H1 (cell line): ENCODE measurements around the gene SYTL5. TPM values are rescaled to one million over a fixed set of nuclear protein-coding genes. Genes with fewer than 3 reads are reported as not detected.

Experiments used
- CTCF ChIA-PET: fragments of 300-600 bp; sonication (Branson Sonifier 250); formaldehyde crosslinking; loops from one replicate; lab custom pipeline; 2021; ENCODE audit not compliant: partially characterized antibody; lab: Charles Lee
- POLR2A ChIA-PET: fragments of 300-600 bp; sonication (Branson Sonifier 250); formaldehyde crosslinking; loops from one replicate; lab custom pipeline; 2021; ENCODE audit warnings: inconsistent platforms; ENCODE audit not compliant: partially characterized antibody; lab: Charles Lee
- DNase-seq, 2 experiments: peaks; one replicate each; pipeline versions ENCODE4 v3.0.0 to v3.0.0-alpha.2; 2010 to 2022; ENCODE audit warnings: low spot score in 2 of 2, low read depth in 1 of 2, mixed read lengths in 1 of 2
- FAIRE-seq: peaks from 2 replicates; lab custom pipeline; 2011; peaks lifted over from hg19 to GRCh38; lab: Jason Lieb, UNC
- H2AFZ ChIP-seq: 2 replicates; pipeline ENCODE4 v1.8.1; 2012; ENCODE audit warnings: low read length, inconsistent platforms
- H2AK5ac ChIP-seq: 2 replicates; pipeline ENCODE4 v1.6.1; 2013; ENCODE audit warnings: low read depth, low read length
- H2BK120ac ChIP-seq: replicated peaks from 2 replicates; pipeline ENCODE3; 2013; ENCODE audit warnings: low read depth, low read length, inconsistent platforms
- H2BK12ac ChIP-seq: 2 replicates; pipeline ENCODE4 v1.6.1; 2013; ENCODE audit warnings: low read depth, low read length
- H2BK15ac ChIP-seq: 2 replicates; pipeline ENCODE4 v1.6.1; 2013; ENCODE audit warnings: low read length
- H2BK20ac ChIP-seq: 2 replicates; pipeline ENCODE4 v1.6.1; 2013; ENCODE audit warnings: low read length
- H2BK5ac ChIP-seq: 2 replicates; pipeline ENCODE4 v1.6.1; 2013; ENCODE audit warnings: low read depth, low read length
- H3K14ac ChIP-seq: 2 replicates; pipeline ENCODE4 v1.6.1; 2013; ENCODE audit warnings: inconsistent platforms; ENCODE audit not compliant: insufficient read length
- H3K18ac ChIP-seq: 2 replicates; pipeline ENCODE4 v1.6.1; 2013; ENCODE audit warnings: low read length; ENCODE audit errors: extremely low read depth
- H3K23ac ChIP-seq: 2 replicates; pipeline ENCODE4 v1.6.1; 2013; ENCODE audit warnings: inconsistent platforms; ENCODE audit not compliant: insufficient read length
- H3K23me2 ChIP-seq: 2 replicates; pipeline ENCODE4 v1.6.1; 2013; ENCODE audit warnings: low read depth, low read length
- H3K27ac ChIP-seq: 2 replicates; pipeline ENCODE4 v1.6.1; 2011; ENCODE audit warnings: low read depth, low read length, inconsistent platforms
- H3K27me3 ChIP-seq, 4 experiments: replicated peaks in 1 of 4; 1 replicate in 1 of 4; 2 replicates in 3 of 4; pipeline versions ENCODE4 v1.6.1 to v1.8.1; 2011 to 2013; ENCODE audit warnings: low read length in 3 of 4, mild to moderate bottlenecking in 3 of 4, inconsistent platforms in 2 of 4, mixed read lengths in 2 of 4, moderate library complexity in 1 of 4; ENCODE audit not compliant: control insufficient read depth in 3 of 4, insufficient read depth in 3 of 4; ENCODE audit errors: extremely low read depth in 1 of 4
- H3K36me3 ChIP-seq, 4 experiments: 2 replicates each; pipeline versions ENCODE4 v1.6.1 to v1.8.1; 2011 to 2013; ENCODE audit warnings: mild to moderate bottlenecking in 4 of 4, low read length in 3 of 4, moderate library complexity in 2 of 4, control low read depth in 1 of 4, inconsistent platforms in 1 of 4; ENCODE audit not compliant: insufficient read depth in 4 of 4, control insufficient read depth in 2 of 4
- H3K4ac ChIP-seq: replicated peaks from 2 replicates; pipeline ENCODE3; 2013; ENCODE audit warnings: low read length, low read depth, mixed read lengths, inconsistent platforms; ENCODE audit not compliant: insufficient read length
- H3K4me1 ChIP-seq, 4 experiments: replicated peaks in 1 of 4; 1 replicate in 1 of 4; 2 replicates in 3 of 4; pipeline versions ENCODE4 v1.6.1 to v1.8.1; 2011 to 2013; ENCODE audit warnings: low read length in 3 of 4, inconsistent platforms in 2 of 4, mixed read lengths in 1 of 4; ENCODE audit not compliant: insufficient read depth in 4 of 4, control insufficient read depth in 3 of 4
- H3K4me2 ChIP-seq, 2 experiments: 2 replicates each; pipeline versions ENCODE4 v1.6.1 to v1.8.1; 2011 to 2013; ENCODE audit warnings: low read depth in 2 of 2, low read length in 2 of 2, control low read depth in 1 of 2, inconsistent platforms in 1 of 2, mild to moderate bottlenecking in 1 of 2; ENCODE audit not compliant: insufficient read depth in 1 of 2
- H3K4me3 ChIP-seq, 4 experiments: fragments of 200-600, 300-600 bp in 1 of 4; sonication (generic), shearing (Covaris generic), sonication (Bioruptor Twin) in 1 of 4; 2 replicates each; pipeline versions ENCODE4 v1.5.1 to v1.8.1; 2011 to 2016; ENCODE audit warnings: low read length in 4 of 4, low read depth in 3 of 4, control low read depth in 2 of 4, inconsistent platforms in 2 of 4, mild to moderate bottlenecking in 2 of 4, mixed read lengths in 1 of 4, moderate library complexity in 1 of 4; ENCODE audit not compliant: insufficient read depth in 2 of 4; ENCODE audit errors: extremely low read depth in 1 of 4
- H3K56ac ChIP-seq: replicated peaks from 2 replicates; pipeline ENCODE3; 2013; ENCODE audit warnings: low read depth, mild to moderate bottlenecking, mixed read lengths, low read length, inconsistent platforms; ENCODE audit not compliant: insufficient read length
- H3K79me1 ChIP-seq: 2 replicates; pipeline ENCODE4 v1.6.1; 2013; ENCODE audit warnings: low read depth, low read length, control low read depth
- H3K79me2 ChIP-seq, 2 experiments: 2 replicates each; pipeline versions ENCODE4 v1.6.1 to v1.8.1; 2012 to 2013; ENCODE audit warnings: low read length in 2 of 2, mild to moderate bottlenecking in 2 of 2, inconsistent platforms in 1 of 2; ENCODE audit not compliant: insufficient read depth in 2 of 2, control insufficient read depth in 1 of 2
- H3K9ac ChIP-seq, 4 experiments: replicated peaks in 1 of 4; 1 replicate in 1 of 4; 2 replicates in 3 of 4; pipeline versions ENCODE4 v1.6.1 to v1.8.1; 2011 to 2013; ENCODE audit warnings: low read depth in 3 of 4, low read length in 3 of 4, control low read depth in 2 of 4, mild to moderate bottlenecking in 2 of 4, moderate library complexity in 2 of 4, inconsistent platforms in 1 of 4; ENCODE audit errors: extremely low read depth in 1 of 4
- H3K9me3 ChIP-seq, 2 experiments: 2 replicates each; pipeline versions ENCODE4 v1.6.1 to v1.8.1; 2012 to 2013; ENCODE audit warnings: mild to moderate bottlenecking in 2 of 2, moderate library complexity in 2 of 2, control low read depth in 1 of 2, inconsistent platforms in 1 of 2, low read depth in 1 of 2, low read length in 1 of 2, mixed read lengths in 1 of 2; ENCODE audit not compliant: insufficient read depth in 2 of 2
- H4K20me1 ChIP-seq, 2 experiments: replicated peaks in 1 of 2; 2 replicates each; pipeline versions ENCODE3 to v1.8.1; 2011 to 2013; ENCODE audit warnings: inconsistent platforms in 2 of 2, low read length in 2 of 2, mild to moderate bottlenecking in 1 of 2; ENCODE audit not compliant: insufficient read depth in 2 of 2, control insufficient read depth in 1 of 2
- H4K5ac ChIP-seq: 2 replicates; pipeline ENCODE4 v1.6.1; 2013; ENCODE audit warnings: low read length, low read depth, mixed read lengths, inconsistent platforms; ENCODE audit not compliant: insufficient read length
- H4K8ac ChIP-seq: 2 replicates; pipeline ENCODE4 v1.8.0; 2013; ENCODE audit warnings: mild to moderate bottlenecking, moderate library complexity, low read length, inconsistent platforms; ENCODE audit not compliant: insufficient read depth; ENCODE audit errors: extremely low read depth
- H4K91ac ChIP-seq: replicated peaks from 2 replicates; pipeline ENCODE3; 2013; ENCODE audit warnings: low read length, mixed read lengths, inconsistent platforms; ENCODE audit not compliant: insufficient read length
- CEBPB ChIP-seq: IDR thresholded peaks from 2 replicates; pipeline ENCODE4 v1.6.1; 2012; ENCODE audit warnings: low read depth, low read length
- RAD21 ChIP-seq, 2 experiments: IDR thresholded peaks in 1 of 2; conservative IDR thresholded peaks in 1 of 2; 2 replicates each; pipeline ENCODE4 v1.6.1; 2011; ENCODE audit warnings: low read depth in 2 of 2, low read length in 2 of 2, improper control_type of control experiment in 1 of 2, inconsistent platforms in 1 of 2, mild to moderate bottlenecking in 1 of 2, moderate library complexity in 1 of 2
- TBP ChIP-seq: IDR thresholded peaks from 2 replicates; pipeline ENCODE4 v1.6.1; 2011; ENCODE audit warnings: low read depth, low read length, improper control_type of control experiment
- TEAD4 ChIP-seq: IDR thresholded peaks from 2 replicates; pipeline ENCODE4 v1.6.1; 2012; ENCODE audit warnings: low read depth, low read length, inconsistent platforms, mixed read lengths
- WGBS, 2 experiments: shearing (Covaris generic) in 1 of 2; methylation state at CpG; one replicate each; pipeline versions ENCODE4 v1.1.6 to v1.1.7; 2013 to 2015; ENCODE audit warnings: low lambda C conversion rate in 2 of 2, mixed read lengths in 2 of 2, inconsistent platforms in 1 of 2, low coverage in 1 of 2, missing lambda C conversion rate in 1 of 2; ENCODE audit not compliant: insufficient replicate concordance in 2 of 2, insufficient coverage in 1 of 2, insufficient read length in 1 of 2; ENCODE audit errors: extremely low coverage in 1 of 2, missing lambda C conversion rate in 1 of 2; 5-methylcytosine and 5-hydroxymethylcytosine counted together
- polyA plus RNA-seq, 7 experiments: library from polyadenylated mRNA; depleted of rRNA in 3 of 7; stranded (reverse) in 5 of 7; unstranded in 2 of 7; fragments of >200 nt in 5 of 7; fragments of 200-250 nt in 2 of 7; gene quantifications; 1 replicate in 5 of 7; 2 replicates in 1 of 7; 4 replicates in 1 of 7; pipeline versions ENCODE4 v1.2.1 to v1.2.3, GENCODE V29; 2011 to 2013; ENCODE audit warnings: missing spikeins in 2 of 7, mixed read lengths in 2 of 7
- total RNA-seq: library from RNA; stranded (reverse); fragmentation: NEBNext Ultra II Directional; extraction: Animal tissue kit (Norgen Biotek cat#: 25700); gene quantifications from 2 replicates; pipeline ENCODE4 v1.2.1, GENCODE V29; 2021
- TF ChIP-seq, protein P1 (sequence below), 3 experiments: IDR thresholded peaks; 1 replicate in 2 of 3; 2 replicates in 1 of 3; pipeline versions ENCODE4 v1.5.1 to v1.6.1; 2011; ENCODE audit warnings: low read length in 3 of 3, mild to moderate bottlenecking in 3 of 3, inconsistent platforms in 2 of 3, low read depth in 1 of 3, moderate library complexity in 1 of 3; ENCODE audit not compliant: insufficient read depth in 1 of 3; ENCODE audit errors: control extremely low read depth in 1 of 3

Gene SYTL5
- total and polyA plus RNA-seq, 2 of the 8 experiments (the other 6 are each of a cell fraction or from before 2014, with no cell fraction given), result 0.15 to 0.52 TPM

DNA sequence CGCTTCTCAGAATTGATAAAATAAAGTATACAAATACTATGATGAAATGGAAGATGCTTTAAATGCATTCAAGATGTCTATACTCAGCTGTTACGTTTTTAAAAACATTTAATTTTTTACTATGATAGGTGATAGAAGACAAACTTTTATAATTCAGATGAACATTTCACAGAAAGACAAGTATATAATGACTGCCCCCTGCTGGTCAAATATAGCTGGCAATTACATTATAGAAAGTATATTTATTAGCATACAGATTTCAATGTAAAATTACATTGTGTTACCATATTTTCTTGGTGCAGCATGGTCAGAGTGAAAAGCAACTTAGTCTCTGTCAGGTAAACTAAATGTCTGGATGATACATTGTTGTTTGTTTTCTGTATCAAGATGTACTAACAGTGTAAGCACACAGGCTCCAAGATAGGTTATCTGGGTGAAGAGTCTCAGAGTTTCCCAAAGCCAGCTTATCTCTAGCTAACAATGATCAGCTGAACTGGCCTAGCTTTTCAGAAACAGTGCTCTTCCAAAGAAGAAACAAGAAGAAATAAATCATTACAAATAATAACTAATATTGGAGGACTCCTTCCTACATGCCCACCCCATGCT is 160.2 kb downstream of the SYTL5 start:
- Histone ChIP-seq H4K20me1 (no peaks in the 10 kb centered on the region), H3K27me3 (no peaks in the 10 kb centered on the region), H3K4me1 (peaks cover 0 to 3% (median under 1%) of the 10 kb centered on the region in 4 experiments; a peak in 3 of 7 replicates), H4K8ac (no peak overlapping the region), H3K4ac (no peak overlapping the region), H3K9me3 (no peaks in the 10 kb centered on the region), H3K79me2 (no peaks in the 10 kb centered on the region), H2AK5ac (no peak overlapping the region), H2BK15ac (no peak overlapping the region), H2BK5ac (no peak overlapping the region), H4K91ac (no peak overlapping the region), H3K23ac (no peak overlapping the region), H3K4me3 (no peak overlapping the region), H3K18ac (no peak overlapping the region), H3K14ac (no peak overlapping the region), H3K9ac (no peak overlapping the region), H3K4me2 (no peak overlapping the region), H2BK12ac (no peak overlapping the region), H3K56ac (no peak overlapping the region), H2BK20ac (no peak overlapping the region), H3K23me2 (no peaks in the 10 kb centered on the region), H3K36me3 (no peaks in the 10 kb centered on the region), H3K79me1 (no peaks in the 10 kb centered on the region), H3K27ac (no peak overlapping the region), H4K5ac (no peak overlapping the region), H2BK120ac (no peak overlapping the region), H2AFZ (no peak overlapping the region)
- TF ChIP-seq, protein P1, sequence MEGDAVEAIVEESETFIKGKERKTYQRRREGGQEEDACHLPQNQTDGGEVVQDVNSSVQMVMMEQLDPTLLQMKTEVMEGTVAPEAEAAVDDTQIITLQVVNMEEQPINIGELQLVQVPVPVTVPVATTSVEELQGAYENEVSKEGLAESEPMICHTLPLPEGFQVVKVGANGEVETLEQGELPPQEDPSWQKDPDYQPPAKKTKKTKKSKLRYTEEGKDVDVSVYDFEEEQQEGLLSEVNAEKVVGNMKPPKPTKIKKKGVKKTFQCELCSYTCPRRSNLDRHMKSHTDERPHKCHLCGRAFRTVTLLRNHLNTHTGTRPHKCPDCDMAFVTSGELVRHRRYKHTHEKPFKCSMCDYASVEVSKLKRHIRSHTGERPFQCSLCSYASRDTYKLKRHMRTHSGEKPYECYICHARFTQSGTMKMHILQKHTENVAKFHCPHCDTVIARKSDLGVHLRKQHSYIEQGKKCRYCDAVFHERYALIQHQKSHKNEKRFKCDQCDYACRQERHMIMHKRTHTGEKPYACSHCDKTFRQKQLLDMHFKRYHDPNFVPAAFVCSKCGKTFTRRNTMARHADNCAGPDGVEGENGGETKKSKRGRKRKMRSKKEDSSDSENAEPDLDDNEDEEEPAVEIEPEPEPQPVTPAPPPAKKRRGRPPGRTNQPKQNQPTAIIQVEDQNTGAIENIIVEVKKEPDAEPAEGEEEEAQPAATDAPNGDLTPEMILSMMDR (IDR thresholded peaks at IDR 0.05; ENCODE audit: control extremely low read depth in 1 of 3, insufficient read depth in 1 of 3, low read depth in 1 of 3, low read length in 3 of 3), result peak in 1 of 3 experiments; percentile 23; a peak in 1 of 4 replicates
- no peak for TF ChIP-seq TBP
- TF ChIP-seq CEBPB, result no peak
- TF ChIP-seq TEAD4, result no peak
- TF ChIP-seq RAD21 (IDR thresholded peaks at IDR 0.05 in 1 of 2, conservative IDR thresholded peaks at IDR 0.05 in 1 of 2; ENCODE audit: low read depth in 2 of 2, low read length in 2 of 2), result peak in 1 of 2 experiments; percentile 42; a peak in 3 of 4 replicates
- FAIRE-seq, result no peak
- ChIA-PET CTCF (interaction anchor here (0.8 to 3.3 kb wide), 28 partner anchors 9 to 422 kb away, joined by 3 to 15 read pairs (median 4); a partner anchor contains a TSS), POLR2A (no interaction called here)
- DNase-seq, result no peak
- 52% methylated on average over 2 of the region's 2 CpGs; no CpG with 5 or more reads in 1 of the 2 experiments for WGBS, 2 experiments
